Stimulated activated CD4-positive, alpha-beta T cell treated with anti-CD3 and anti-CD28 coated beads, Interleukin-15, amount 100 ng/mL, for 48 hours (primary cell): ENCODE data around the gene ADGRA3.

Source experiments
- DNase-seq, 2 donors: peaks; one replicate each; pipeline ENCODE4 v3.0.0-alpha.2; 2020; ENCODE audit warnings: low read depth in 2 of 2

ADGRA3 gene

DNA sequence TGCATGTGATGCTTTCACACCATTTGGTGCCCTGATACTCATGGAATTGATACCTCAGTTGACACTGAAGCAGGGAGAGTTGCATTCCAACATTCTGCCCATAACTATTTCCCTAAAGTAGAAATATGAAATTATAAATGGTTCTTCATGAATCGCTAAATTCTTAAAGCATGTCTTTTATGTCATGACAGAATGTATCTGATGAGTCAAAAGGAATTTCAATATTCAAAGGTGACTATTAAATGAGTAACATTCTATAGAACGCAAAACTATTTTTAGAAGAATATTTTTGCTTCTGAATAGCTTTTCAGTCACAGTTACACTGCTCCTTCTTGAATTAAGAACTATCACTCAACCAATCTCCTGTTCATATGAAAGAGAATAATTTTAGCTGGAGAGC, 152.8 kb downstream of the ADGRA3 start:
- DNase-seq: no peak

DNA sequence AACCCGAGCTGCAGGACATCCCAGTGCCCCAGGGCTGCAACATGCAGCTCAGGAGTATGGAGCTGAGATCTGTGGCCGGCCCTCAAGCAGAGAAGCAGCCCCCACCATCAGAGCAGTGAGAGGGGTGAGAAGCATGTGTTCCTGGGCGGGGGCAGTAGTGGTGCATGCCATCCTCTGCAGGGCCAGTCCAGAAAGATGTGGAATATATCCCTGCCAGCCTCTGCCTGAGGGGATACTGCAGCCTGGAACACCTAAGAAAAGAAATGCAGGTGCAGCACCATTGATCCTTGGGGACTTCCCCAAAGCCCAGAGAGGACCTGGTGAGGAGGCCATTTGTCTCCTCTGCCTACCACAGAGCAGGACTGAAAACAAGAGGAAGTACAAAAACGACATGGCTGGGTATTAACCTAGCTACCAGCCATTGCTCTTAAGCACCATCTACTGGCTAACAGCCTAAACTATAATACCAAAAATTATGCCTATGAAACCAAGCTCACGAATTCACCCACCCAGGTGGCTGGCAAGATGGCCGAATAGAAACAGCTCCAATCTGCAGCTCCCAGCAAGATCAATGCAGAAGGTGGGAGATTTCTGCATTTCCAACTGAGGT, 158.8 kb downstream of the ADGRA3 start:
- no peak for DNase-seq

DNA sequence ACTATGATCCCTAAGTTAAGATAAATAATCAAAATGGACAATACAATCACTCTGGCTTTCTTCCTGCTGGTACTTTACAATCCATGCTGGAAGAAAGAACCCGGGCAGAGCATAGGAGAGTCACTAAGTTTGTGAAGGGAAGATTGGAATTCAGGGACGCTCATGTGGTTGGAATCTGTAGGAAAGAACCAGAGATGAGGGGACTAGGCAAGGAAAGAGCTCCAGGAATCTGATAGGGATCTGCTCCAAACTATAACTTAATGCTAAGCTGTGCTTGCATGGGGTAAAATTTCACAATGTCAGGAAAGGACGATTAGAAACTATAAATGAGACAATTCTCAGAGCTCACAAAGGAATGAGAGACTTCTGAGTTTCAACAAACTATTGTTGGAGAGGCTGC, 167.5 kb downstream of the ADGRA3 start:
- DNase-seq: no peak

DNA sequence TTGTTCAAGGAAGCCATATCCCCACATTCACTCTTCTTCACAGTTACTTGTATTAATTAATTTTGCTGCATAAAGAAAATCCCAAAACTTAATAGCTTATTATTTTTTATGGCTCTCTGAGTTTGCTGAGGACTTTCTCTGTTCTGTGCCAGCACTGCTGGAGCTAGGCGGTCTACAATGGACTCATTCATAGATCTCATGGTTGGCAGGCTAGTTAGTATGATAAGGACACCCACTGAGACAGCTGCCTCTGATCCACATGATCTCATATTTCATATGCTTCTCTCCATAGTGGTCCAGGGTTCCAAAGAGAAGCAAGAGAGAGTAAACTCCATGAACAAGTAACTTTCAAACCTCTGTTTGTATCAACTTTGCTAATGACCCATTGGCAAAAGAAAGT, 170.2 kb downstream of the ADGRA3 start:
- no peak for DNase-seq

DNA sequence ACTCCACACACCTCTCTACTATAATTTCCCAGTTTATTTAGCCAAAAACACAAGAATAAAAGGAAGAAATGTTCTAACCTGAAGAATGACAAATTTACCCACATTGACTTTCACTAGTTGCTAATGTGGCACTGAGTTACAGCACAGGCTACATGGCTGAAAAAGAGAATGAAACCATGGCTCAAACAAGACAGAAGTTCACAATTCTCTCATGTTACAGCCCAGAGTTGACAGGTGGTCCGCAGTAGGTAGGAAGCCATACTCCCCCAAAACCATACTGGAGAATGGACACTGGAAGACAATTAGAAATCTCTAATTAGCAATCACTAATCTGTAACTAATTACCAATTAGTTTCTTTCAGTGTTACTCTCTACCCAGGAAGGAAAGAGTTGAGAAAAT, 170.8 kb downstream of the ADGRA3 start:
- DNase-seq: no peak

DNA sequence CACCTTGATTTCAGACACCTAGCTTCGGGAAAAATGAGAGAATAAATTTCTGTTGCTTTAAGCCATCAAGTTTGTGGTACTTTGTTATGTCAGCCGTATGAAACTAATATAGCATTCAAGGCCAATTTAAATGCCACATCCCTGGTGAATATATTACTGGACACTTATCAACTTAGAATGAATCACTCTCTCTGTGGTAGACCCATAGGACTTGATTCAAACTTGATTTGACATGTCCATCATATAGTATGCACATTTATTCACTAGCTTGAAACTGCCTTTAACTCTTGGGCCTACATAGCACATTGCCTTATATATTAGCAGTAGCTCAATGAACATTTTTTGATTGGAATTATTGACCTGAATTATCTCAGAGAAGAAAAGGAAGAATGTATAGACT, 172.3 kb downstream of the ADGRA3 start:
- no peak for DNase-seq

DNA sequence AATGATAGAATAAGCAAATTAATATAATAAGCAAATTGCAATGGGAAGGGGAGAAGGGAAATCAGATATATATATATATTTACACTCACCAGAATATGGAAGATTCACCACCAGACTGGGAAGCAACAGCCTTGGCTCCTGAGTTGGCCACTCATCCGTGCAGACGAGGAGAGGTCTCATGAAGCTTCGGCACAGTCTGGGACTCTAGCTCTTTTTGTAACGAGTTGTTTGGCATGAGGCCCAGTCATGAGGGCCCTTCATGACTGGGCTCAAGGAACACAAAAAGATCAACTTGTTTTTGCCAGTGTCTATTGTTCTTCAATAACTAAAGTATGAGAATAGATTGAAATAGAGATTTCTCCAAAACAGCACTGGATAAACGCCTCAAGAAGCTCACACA, 176.4 kb downstream of the ADGRA3 start:
- DNase-seq: no peak

DNA sequence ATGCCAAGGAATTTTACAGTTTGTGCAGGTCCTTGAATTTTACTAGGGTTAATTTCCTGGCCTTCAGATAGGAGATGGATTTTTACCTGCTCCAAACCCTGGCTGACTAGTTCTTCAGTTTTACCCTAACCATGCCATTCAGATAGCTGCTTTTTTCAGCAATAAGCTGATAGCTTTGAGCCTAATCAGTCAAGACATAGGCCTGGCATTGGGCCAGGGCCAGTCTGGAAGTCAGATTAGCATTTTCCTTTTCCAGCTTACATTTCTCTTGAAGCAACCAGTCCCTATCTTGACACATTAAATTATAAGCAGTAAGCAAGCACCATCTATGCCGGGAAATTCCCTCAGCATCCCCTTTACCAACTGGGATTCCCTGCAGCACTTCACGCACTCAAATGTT, 177.1 kb downstream of the ADGRA3 start:
- no peak for DNase-seq
